HG02763 (cell line): ENCODE data around the gene EXTL2.
"Not testable (repeated sequence)": the region's sequence is repeated elsewhere in the genome, so short reads cannot be mapped to it uniquely, and the experiment has no call there.

Experiments
- ATAC-seq: cut with Tn5 transposase; IDR thresholded peaks from one replicate; pipeline ENCODE4 v1.9.1; 2021; ENCODE audit warnings: mild to moderate bottlenecking, moderate library complexity; ENCODE audit not compliant: unreplicated experiment

The EXTL2 gene

GRCh38 chr1:100903777-100904176, 9.1 kb upstream of the EXTL2 start:
- ATAC-seq: no peak

- ATAC-seq: no peak
Measured at GRCh38 chr1:100902365-100902764, 7.7 kb upstream of the EXTL2 start.

- peak; percentile 34 for ATAC-seq
Measured at GRCh38 chr1:100896481-100896982, 1.9 kb upstream of the EXTL2 start.

- peak; percentile 81 for ATAC-seq
Measured at GRCh38 chr1:100895540-100896480, 1.2 kb upstream of the EXTL2 start, which contains the start of gene SLC30A7. SLC30A7 (plus strand) TSS chr1:100896090; CDS start chr1:100896263, 173 bp downstream.

- no peak for ATAC-seq
Measured at GRCh38 chr1:100893718-100894117, 924 bp downstream of the EXTL2 start.

- ATAC-seq: no peak
Measured at GRCh38 chr1:100892554-100892953, 2.1 kb downstream of the EXTL2 start.

GRCh38 chr1:100891380-100891779, 3.3 kb downstream of the EXTL2 start:
- no peak for ATAC-seq

GRCh38 chr1:100889869-100890482, 4.7 kb downstream of the EXTL2 start:
- not testable (repeated sequence) for ATAC-seq

- not testable (repeated sequence) for ATAC-seq
Measured at GRCh38 chr1:100889007-100889406, 5.6 kb downstream of the EXTL2 start.

- ATAC-seq: no peak
Measured at GRCh38 chr1:100883963-100884362, 10.7 kb downstream of the EXTL2 start.

- no peak for ATAC-seq
Measured at GRCh38 chr1:100882698-100883097, 11.9 kb downstream of the EXTL2 start.

- no peak for ATAC-seq
Measured at GRCh38 chr1:100881687-100882086, 13.0 kb downstream of the EXTL2 start.

GRCh38 chr1:100879422-100879821, 15.2 kb downstream of the EXTL2 start:
- no peak for ATAC-seq

- ATAC-seq: no peak
Measured at GRCh38 chr1:100876291-100876690, 18.4 kb downstream of the EXTL2 start.

GRCh38 chr1:100875228-100875627, 19.4 kb downstream of the EXTL2 start:
- ATAC-seq: no peak

- ATAC-seq: no peak
Measured at GRCh38 chr1:100874433-100874832, 20.2 kb downstream of the EXTL2 start.

- ATAC-seq: peak; percentile 54
Measured at GRCh38 chr1:100869996-100870395, 24.6 kb downstream of the EXTL2 start.

GRCh38 chr1:100868364-100868995, 26.2 kb downstream of the EXTL2 start:
- ATAC-seq: no peak

GRCh38 chr1:100866901-100867206, 27.8 kb downstream of the EXTL2 start:
- ATAC-seq: no peak

GRCh38 chr1:100866041-100866900, 28.4 kb downstream of the EXTL2 start:
- ATAC-seq: no peak

GRCh38 chr1:100862591-100862990, 32.1 kb downstream of the EXTL2 start:
- no peak for ATAC-seq
